Activated CD4-positive, alpha-beta T cell treated with anti-CD3 and anti-CD28 coated beads, Interleukin-2, amount 50 U/mL, for 24 hours (primary cell): Measurements from ENCODE around the gene SPANXC.
"Not testable (repeated sequence)": the region's sequence is repeated elsewhere in the genome, so short reads cannot be mapped to it uniquely, and the experiment has no call there.

Experiments
- DNase-seq, 2 donors: peaks; one replicate each; pipeline ENCODE4 v3.0.0-alpha.2; 2020; ENCODE audit warnings: low read depth in 1 of 2, low spot score in 1 of 2

SPANXC gene

GRCh38 chrX:141242417-141242816, at the start of gene SPANXC:
TSS of gene SPANXC (minus strand) at chrX:141242517. CDS start at chrX:141242457, 60 bp downstream.
- DNase-seq: not testable (repeated sequence)

GRCh38 chrX:141279476-141279875, 37.2 kb upstream of the SPANXC start:
- DNase-seq: no peak

GRCh38 chrX:141278306-141278705, 36.0 kb upstream of the SPANXC start:
- no peak for DNase-seq

- no peak for DNase-seq
Observed at GRCh38 chrX:141258080-141258479, 15.8 kb upstream of the SPANXC start.

- DNase-seq: no peak
Observed at GRCh38 chrX:141221611-141222010, 20.7 kb downstream of the SPANXC start.

- DNase-seq: no peak
Observed at GRCh38 chrX:141220342-141221008, 21.8 kb downstream of the SPANXC start.

GRCh38 chrX:141214196-141214595, 28.1 kb downstream of the SPANXC start:
- no peak for DNase-seq

GRCh38 chrX:141201962-141202361, 40.4 kb downstream of the SPANXC start:
- no peak for DNase-seq
